Liver (tissue), 9 donors: ENCODE measurements around the gene GPR32. TPM values are rescaled to one million over a fixed set of nuclear protein-coding genes. Genes with fewer than 3 reads are reported as not detected.
A peak's percentile ranks its signal among the peaks of the same experiment; 100 is the strongest.

Experiments used
- DNase-seq: peaks from one replicate; pipeline ENCODE4 v3.0.0-alpha.2; 2017; ENCODE audit warnings: low spot score
- H3K27ac ChIP-seq, 2 donors: one replicate each; pipeline ENCODE4 v1.7.0; 2013; ENCODE audit warnings: inconsistent platforms in 2 of 2, low read length in 2 of 2, control low read depth in 1 of 2, low read depth in 1 of 2, mild to moderate bottlenecking in 1 of 2
- H3K27me3 ChIP-seq, 4 donors: one replicate each; pipeline versions ENCODE4 v1.6.1 to v1.7.0; 2013; ENCODE audit warnings: low read length in 3 of 4, inconsistent platforms in 1 of 4, mild to moderate bottlenecking in 1 of 4, moderate library complexity in 1 of 4; ENCODE audit not compliant: control insufficient read depth in 4 of 4, insufficient read depth in 4 of 4
- H3K36me3 ChIP-seq, 4 donors: one replicate each; pipeline versions ENCODE4 v1.6.1 to v1.7.0; 2013; ENCODE audit warnings: low read length in 3 of 4, mild to moderate bottlenecking in 3 of 4, low read depth in 1 of 4, moderate library complexity in 1 of 4; ENCODE audit not compliant: control insufficient read depth in 4 of 4, insufficient read depth in 3 of 4
- H3K4me1 ChIP-seq, 4 donors: one replicate each; pipeline versions ENCODE4 v1.6.1 to v1.7.0; 2013; ENCODE audit warnings: low read length in 3 of 4, mild to moderate bottlenecking in 3 of 4, moderate library complexity in 1 of 4; ENCODE audit not compliant: control insufficient read depth in 4 of 4, insufficient read depth in 4 of 4
- H3K4me3 ChIP-seq, 3 donors: one replicate each; pipeline versions ENCODE4 v1.6.1 to v1.7.0; 2013; ENCODE audit warnings: low read length in 3 of 3, control low read depth in 1 of 3, low read depth in 1 of 3, mild to moderate bottlenecking in 1 of 3
- H3K9ac ChIP-seq, 2 donors: one replicate each; pipeline ENCODE4 v1.7.0; 2013; ENCODE audit warnings: low read length in 2 of 2, mild to moderate bottlenecking in 2 of 2, moderate library complexity in 2 of 2, control low read depth in 1 of 2, low read depth in 1 of 2
- H3K9me3 ChIP-seq, 4 donors: one replicate each; pipeline versions ENCODE4 v1.6.1 to v1.7.0; 2013; ENCODE audit warnings: low read length in 3 of 4; ENCODE audit not compliant: control insufficient read depth in 4 of 4
- FOXA1 ChIP-seq: IDR thresholded peaks from 2 replicates; pipeline ENCODE4 v1.6.1; 2016; ENCODE audit warnings: antibody characterized with exemption
- GABPA ChIP-seq, 2 donors: IDR thresholded peaks in 1 of 2; conservative IDR thresholded peaks in 1 of 2; 2 replicates each; pipeline ENCODE4 v1.6.1; 2016; ENCODE audit warnings: antibody characterized with exemption in 2 of 2, mild to moderate bottlenecking in 1 of 2, moderate library complexity in 1 of 2
- HNF4A ChIP-seq, 2 donors: conservative IDR thresholded peaks; 2 replicates each; pipeline ENCODE4 v1.6.1; 2016; ENCODE audit warnings: antibody characterized with exemption in 2 of 2, mild to moderate bottlenecking in 2 of 2
- HNF4G ChIP-seq: IDR thresholded peaks from 2 replicates; pipeline ENCODE4 v1.6.1; 2016; ENCODE audit warnings: antibody characterized with exemption
- NR2F2 ChIP-seq: IDR thresholded peaks from 2 replicates; pipeline ENCODE4 v1.6.1; 2016; ENCODE audit warnings: antibody characterized with exemption
- RAD21 ChIP-seq, 2 donors: IDR thresholded peaks; 2 replicates each; pipeline ENCODE4 v1.6.1; 2016; ENCODE audit warnings: antibody characterized with exemption in 2 of 2, mild to moderate bottlenecking in 2 of 2
- RXRA ChIP-seq, 2 donors: IDR thresholded peaks; 2 replicates each; pipeline ENCODE4 v1.6.1; 2017 to 2018; ENCODE audit warnings: antibody characterized with exemption in 2 of 2, mild to moderate bottlenecking in 1 of 2
- SP1 ChIP-seq: IDR thresholded peaks from 2 replicates; pipeline ENCODE4 v1.6.1; 2018; ENCODE audit warnings: antibody characterized with exemption, mild to moderate bottlenecking
- TAF1 ChIP-seq: conservative IDR thresholded peaks from 2 replicates; pipeline ENCODE4 v1.6.1; 2016; ENCODE audit warnings: antibody characterized with exemption, mild to moderate bottlenecking
- YY1 ChIP-seq: IDR thresholded peaks from 2 replicates; pipeline ENCODE4 v1.6.1; 2016; ENCODE audit warnings: antibody characterized with exemption, mild to moderate bottlenecking
- WGBS: extraction: QIAGEN DNeasy Blood & Tissue Kit; methylation state at CpG from one replicate; pipeline ENCODE4 v1.1.7; 2013; 5-methylcytosine and 5-hydroxymethylcytosine counted together
- polyA plus RNA-seq, 2 donors: library from polyadenylated mRNA; stranded (reverse) in 1 of 2; unstranded in 1 of 2; fragments of 200-250 nt in 1 of 2; fragments of >200 nt in 1 of 2; fragmentation: Nextera tagmentation in 1 of 2; extraction: Ambion mirVana in 1 of 2; gene quantifications; one replicate each; pipeline versions ENCODE4 v1.2.1 to v1.2.3, GENCODE V29; 2013 to 2015
- total RNA-seq, 2 donors: library from RNA; depleted of rRNA; stranded (reverse); fragments of >200 nt; gene quantifications; one replicate each; pipeline ENCODE4 v1.2.3, GENCODE V29; 2014
- TF ChIP-seq, protein P1 (sequence below): fragments of 150-350 bp; IDR thresholded peaks from 2 replicates; pipeline ENCODE4 v1.5.1; 2017; ENCODE audit warnings: improper control_type of control experiment, low read depth, low read length; ENCODE audit not compliant: missing input control
- TF ChIP-seq, protein P2 (sequence below): IDR thresholded peaks from 2 replicates; pipeline ENCODE4 v1.6.1; 2016; ENCODE audit warnings: antibody characterized with exemption
- TF ChIP-seq, protein P3 (sequence below): IDR thresholded peaks from 2 replicates; pipeline ENCODE4 v1.6.1; 2016; ENCODE audit warnings: antibody characterized with exemption, mild to moderate bottlenecking
- TF ChIP-seq, protein P4 (sequence below): IDR thresholded peaks from 2 replicates; pipeline ENCODE4 v1.6.1; 2016; ENCODE audit warnings: antibody characterized with exemption
- donor health status: healthy.
- donor health status: healthy.
- donor health status: healthy.
- donor health status: healthy.
- donor health status: healthy.

GPR32 gene
- total and polyA plus RNA-seq, 4 donors = not detected

GRCh38 chr19:50724522-50725217 lies 45.6 kb upstream of the GPR32 start (continued):
- TF ChIP-seq HNF4A (conservative IDR thresholded peaks at IDR 0.05) (no peak), SP1 (peak; percentile 52), RAD21 (IDR thresholded peaks at IDR 0.05) (peak; percentile 18 to 61)
- TF ChIP-seq, protein P1, sequence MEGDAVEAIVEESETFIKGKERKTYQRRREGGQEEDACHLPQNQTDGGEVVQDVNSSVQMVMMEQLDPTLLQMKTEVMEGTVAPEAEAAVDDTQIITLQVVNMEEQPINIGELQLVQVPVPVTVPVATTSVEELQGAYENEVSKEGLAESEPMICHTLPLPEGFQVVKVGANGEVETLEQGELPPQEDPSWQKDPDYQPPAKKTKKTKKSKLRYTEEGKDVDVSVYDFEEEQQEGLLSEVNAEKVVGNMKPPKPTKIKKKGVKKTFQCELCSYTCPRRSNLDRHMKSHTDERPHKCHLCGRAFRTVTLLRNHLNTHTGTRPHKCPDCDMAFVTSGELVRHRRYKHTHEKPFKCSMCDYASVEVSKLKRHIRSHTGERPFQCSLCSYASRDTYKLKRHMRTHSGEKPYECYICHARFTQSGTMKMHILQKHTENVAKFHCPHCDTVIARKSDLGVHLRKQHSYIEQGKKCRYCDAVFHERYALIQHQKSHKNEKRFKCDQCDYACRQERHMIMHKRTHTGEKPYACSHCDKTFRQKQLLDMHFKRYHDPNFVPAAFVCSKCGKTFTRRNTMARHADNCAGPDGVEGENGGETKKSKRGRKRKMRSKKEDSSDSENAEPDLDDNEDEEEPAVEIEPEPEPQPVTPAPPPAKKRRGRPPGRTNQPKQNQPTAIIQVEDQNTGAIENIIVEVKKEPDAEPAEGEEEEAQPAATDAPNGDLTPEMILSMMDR = peak; percentile 56

GRCh38 chr19:50725218-50725910 lies 44.9 kb upstream of the GPR32 start:
- no peak for DNase-seq
- Histone ChIP-seq H3K36me3 (no peaks in the 10 kb centered on the region), H3K27me3 (peaks cover 0 to 6% (median 3%) of the 10 kb centered on the region in 4 donors), H3K4me3 (peak overlapping the region; percentile 54 to 60 (median 56)), H3K9ac (peak overlapping the region in 1 of 2 donors; percentile 53), H3K4me1 (peaks cover 0 to 30% (median 14%) of the 10 kb centered on the region in 4 donors), H3K9me3 (no peaks in the 10 kb centered on the region), H3K27ac (peak overlapping the region; percentile 25 to 63)
- TF ChIP-seq TAF1 = no peak
- TF ChIP-seq, protein P1 = no peak
- TF ChIP-seq RXRA (IDR thresholded peaks at IDR 0.05) = no peak
- no peak for TF ChIP-seq SP1
- TF ChIP-seq, protein P2, sequence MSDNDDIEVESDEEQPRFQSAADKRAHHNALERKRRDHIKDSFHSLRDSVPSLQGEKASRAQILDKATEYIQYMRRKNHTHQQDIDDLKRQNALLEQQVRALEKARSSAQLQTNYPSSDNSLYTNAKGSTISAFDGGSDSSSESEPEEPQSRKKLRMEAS = no peak
- TF ChIP-seq HNF4G = no peak
- TF ChIP-seq GABPA (IDR thresholded peaks at IDR 0.05 in 1 of 2, conservative IDR thresholded peaks at IDR 0.05 in 1 of 2) = no peak
- TF ChIP-seq FOXA1 = no peak
- WGBS = 6% methylated on average over 52 of the region's 52 CpGs

DNA sequence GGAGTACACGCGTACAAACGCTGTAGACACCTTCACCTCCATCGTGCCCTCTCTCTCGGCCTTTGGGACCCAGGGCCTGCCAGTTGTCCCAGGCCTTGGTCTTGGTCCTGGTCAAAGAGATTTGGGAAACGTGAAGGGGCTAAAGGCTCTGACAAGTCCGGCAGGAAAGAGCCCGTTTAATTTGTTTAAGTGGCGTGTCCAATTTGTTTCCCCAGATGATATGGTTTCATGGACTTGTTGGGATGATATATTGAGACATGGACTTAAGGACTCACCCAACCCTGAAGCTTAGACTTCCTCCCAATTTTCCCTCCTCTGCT lies 44.4 kb upstream of the GPR32 start:
- DNase-seq = no peak
- H3K36me3 ChIP-seq = no peaks in the 10 kb centered on the region
- peaks cover 0 to 30% (median 14%) of the 10 kb centered on the region in 4 donors for H3K4me1 ChIP-seq
- H3K9me3 ChIP-seq = no peaks in the 10 kb centered on the region
- peak overlapping the region in 1 of 3 donors; percentile 13 for H3K4me3 ChIP-seq
- H3K27me3 ChIP-seq = peaks cover 0 to 5% (median 2%) of the 10 kb centered on the region in 4 donors
- H3K27ac ChIP-seq = no peak overlapping the region
- H3K9ac ChIP-seq = peak overlapping the region in 1 of 2 donors; percentile 53
- WGBS = 77% methylated on average over 9 of the region's 9 CpGs
- TF ChIP-seq, protein P1 = no peak
- TF ChIP-seq HNF4G (no peak), RAD21 (IDR thresholded peaks at IDR 0.05) (no peak), NR2F2 (no peak), SP1 (no peak), RXRA (IDR thresholded peaks at IDR 0.05) (no peak), YY1 (no peak), FOXA1 (no peak), GABPA (IDR thresholded peaks at IDR 0.05 in 1 of 2, conservative IDR thresholded peaks at IDR 0.05 in 1 of 2) (no peak), TAF1 (no peak)
- TF ChIP-seq, protein P3, sequence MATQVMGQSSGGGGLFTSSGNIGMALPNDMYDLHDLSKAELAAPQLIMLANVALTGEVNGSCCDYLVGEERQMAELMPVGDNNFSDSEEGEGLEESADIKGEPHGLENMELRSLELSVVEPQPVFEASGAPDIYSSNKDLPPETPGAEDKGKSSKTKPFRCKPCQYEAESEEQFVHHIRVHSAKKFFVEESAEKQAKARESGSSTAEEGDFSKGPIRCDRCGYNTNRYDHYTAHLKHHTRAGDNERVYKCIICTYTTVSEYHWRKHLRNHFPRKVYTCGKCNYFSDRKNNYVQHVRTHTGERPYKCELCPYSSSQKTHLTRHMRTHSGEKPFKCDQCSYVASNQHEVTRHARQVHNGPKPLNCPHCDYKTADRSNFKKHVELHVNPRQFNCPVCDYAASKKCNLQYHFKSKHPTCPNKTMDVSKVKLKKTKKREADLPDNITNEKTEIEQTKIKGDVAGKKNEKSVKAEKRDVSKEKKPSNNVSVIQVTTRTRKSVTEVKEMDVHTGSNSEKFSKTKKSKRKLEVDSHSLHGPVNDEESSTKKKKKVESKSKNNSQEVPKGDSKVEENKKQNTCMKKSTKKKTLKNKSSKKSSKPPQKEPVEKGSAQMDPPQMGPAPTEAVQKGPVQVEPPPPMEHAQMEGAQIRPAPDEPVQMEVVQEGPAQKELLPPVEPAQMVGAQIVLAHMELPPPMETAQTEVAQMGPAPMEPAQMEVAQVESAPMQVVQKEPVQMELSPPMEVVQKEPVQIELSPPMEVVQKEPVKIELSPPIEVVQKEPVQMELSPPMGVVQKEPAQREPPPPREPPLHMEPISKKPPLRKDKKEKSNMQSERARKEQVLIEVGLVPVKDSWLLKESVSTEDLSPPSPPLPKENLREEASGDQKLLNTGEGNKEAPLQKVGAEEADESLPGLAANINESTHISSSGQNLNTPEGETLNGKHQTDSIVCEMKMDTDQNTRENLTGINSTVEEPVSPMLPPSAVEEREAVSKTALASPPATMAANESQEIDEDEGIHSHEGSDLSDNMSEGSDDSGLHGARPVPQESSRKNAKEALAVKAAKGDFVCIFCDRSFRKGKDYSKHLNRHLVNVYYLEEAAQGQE = no peak
- TF ChIP-seq, protein P4, sequence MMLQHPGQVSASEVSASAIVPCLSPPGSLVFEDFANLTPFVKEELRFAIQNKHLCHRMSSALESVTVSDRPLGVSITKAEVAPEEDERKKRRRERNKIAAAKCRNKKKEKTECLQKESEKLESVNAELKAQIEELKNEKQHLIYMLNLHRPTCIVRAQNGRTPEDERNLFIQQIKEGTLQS = no peak
